HG02610 (cell line): ENCODE measurements around the gene TGM2.

Experiments used
- ATAC-seq: cut with Tn5 transposase; IDR thresholded peaks from one replicate; pipeline ENCODE4 v1.9.1; 2021; ENCODE audit warnings: mild to moderate bottlenecking, moderate library complexity; ENCODE audit not compliant: unreplicated experiment

Gene TGM2

DNA sequence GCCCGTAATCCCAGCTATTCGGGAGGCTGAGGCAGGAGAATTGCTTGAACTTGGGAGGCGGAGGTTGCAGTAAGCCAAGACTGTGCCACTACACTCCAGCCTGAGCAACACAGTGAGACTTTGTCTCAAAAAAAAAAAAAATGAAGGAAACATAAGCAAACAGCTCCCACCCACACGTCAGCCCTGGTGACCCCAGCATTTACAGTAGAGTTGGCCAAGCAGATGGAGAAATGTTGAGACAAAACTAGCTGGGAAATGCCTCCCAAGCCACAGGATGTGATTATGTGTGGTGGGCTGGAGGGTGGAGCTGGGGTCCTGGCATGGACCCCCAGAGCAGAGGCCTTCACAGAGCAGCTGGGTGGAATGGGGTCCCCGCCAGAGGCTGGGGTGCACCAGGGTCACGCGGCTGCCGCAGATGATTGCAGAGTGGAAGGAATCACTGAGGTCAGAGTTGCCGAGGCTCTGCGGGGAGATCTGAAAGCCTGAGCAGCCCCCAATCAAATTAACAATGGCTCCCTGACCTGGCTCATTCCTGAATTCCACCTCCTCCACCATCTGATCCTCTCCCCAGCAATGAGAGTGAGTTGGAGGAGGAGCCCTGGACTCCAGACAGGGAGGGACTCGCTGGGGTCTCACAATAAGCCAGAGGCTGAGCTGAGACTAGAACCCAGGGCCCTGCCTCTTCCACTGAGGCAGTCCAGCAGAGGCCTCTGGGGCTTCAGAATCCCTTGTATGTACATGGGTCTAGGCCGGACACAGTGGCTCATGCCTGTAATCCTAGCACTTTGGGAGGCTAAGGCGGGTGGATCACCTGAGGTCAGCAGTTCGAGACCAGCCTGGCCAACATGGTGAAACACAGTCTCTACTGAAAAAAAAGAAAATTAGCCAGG lies 34.7 kb upstream of the TGM2 start:
- no peak for ATAC-seq

GRCh38 chr20:38198238-38198861 lies 33.3 kb upstream of the TGM2 start:
- ATAC-seq: no peak

GRCh38 chr20:38197619-38198018 lies 32.5 kb upstream of the TGM2 start:
- no peak for ATAC-seq

DNA sequence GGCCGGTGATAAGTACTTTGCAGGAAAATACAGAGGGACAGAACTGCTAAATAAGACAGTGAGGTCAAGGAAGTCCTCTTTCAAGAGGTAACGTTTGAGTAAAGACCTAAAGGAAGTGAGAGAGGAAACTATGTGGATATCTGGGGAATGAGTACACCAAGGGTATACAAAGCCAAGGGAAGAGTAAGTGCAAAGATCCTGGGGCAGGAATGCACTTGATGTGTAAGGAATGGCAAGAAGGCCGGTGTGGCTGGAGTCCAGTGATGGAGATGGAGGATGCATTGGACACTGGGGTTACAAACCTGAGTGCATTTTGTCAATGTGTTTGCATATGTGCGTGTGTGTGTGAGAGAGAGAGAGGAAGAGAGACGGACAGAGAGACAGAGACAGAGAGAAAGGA lies 32.1 kb upstream of the TGM2 start:
- no peak for ATAC-seq

DNA sequence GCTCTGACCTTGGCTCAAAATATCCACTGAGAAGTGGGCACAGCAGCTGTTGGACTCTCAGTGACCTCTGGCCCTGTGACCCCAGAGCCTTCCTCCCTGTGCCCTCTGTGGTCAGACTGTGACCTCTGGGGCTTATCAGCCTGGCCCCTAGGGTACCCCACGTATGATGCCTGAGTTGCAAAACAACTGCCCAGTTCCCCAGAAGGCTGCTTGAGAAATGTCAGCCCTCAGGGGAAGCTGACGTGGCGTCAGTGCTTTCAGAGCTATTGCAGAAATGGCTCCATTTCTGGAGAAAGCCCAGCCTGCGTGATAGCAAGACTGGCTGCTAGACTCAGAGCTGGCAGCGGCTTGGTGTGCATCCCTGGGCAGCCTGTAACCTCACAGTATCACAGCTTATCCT lies 31.5 kb upstream of the TGM2 start:
- no peak for ATAC-seq

DNA sequence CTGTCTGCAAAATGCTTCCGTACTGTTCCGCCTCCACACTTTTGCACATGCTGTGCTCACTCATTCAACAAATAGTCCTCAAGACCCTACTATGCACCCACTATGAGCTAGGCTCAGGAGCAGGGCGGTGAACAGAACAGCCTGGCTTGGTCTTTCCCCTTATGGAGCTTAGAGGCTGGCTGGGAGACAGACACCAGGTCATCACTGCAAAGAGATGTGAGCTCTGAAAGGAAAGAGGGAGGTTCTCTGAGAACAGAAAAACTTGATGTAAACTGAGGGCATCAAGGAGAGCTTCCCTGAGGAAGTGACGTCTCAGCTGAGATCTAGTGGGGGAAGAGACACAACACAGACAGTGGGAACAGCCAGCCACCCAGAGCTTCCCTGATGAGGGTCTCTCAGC lies 31.0 kb upstream of the TGM2 start:
- ATAC-seq: no peak

- ATAC-seq: no peak
Measured at GRCh38 chr20:38195521-38195920, 30.5 kb upstream of the TGM2 start.

DNA sequence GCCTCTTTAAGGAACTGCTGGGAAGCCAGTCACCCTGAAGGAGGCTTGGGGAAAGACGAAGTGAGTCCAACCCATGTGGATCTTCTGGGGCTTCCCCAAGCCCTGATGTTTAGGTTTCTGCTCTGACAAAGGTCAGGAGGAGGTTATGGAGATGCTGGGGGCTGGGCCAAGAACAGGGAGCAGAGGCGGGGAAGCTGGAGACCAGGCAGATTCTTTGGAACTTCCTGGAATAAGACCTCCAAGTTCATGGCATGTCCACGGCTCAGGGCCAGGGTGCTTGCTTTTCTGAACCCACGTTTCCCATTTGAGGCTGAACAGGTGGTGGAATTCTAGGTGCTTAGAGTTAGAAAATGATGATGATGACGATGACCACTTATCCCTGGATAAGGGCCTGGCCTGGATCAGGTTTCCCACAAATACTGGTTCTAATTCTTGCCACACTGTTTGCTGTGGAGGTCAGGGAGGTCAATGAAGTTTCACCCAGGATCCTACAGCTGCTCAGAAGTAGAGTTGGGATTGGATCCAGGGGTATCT lies 30.0 kb upstream of the TGM2 start:
- ATAC-seq: no peak

DNA sequence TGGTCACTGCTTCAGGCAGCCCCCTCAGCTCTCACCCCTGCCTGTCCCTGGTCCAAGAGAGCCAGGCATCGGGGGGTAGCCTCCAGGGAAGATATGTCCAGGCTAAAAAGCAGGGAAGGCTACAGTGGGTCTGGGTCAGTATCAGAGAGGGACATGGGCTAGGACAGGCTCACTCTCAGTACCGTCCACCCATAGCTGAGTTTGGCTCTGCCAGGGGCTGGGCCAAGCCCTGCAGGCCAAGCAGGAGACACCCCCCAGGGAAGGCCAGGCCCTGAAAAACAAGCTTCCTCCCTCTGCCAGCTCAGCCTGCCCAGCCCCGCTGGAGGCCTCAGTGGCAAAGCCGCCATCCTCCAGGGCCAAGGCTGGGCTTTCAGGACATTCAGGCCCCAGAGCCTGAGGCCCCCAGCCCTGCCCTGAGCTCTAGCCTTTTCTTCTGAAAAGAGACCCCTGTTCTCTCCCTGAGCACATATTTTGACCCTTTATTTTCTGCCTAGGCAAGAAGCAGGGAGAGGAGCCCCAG lies 28.6 kb upstream of the TGM2 start:
- ATAC-seq: no peak

DNA sequence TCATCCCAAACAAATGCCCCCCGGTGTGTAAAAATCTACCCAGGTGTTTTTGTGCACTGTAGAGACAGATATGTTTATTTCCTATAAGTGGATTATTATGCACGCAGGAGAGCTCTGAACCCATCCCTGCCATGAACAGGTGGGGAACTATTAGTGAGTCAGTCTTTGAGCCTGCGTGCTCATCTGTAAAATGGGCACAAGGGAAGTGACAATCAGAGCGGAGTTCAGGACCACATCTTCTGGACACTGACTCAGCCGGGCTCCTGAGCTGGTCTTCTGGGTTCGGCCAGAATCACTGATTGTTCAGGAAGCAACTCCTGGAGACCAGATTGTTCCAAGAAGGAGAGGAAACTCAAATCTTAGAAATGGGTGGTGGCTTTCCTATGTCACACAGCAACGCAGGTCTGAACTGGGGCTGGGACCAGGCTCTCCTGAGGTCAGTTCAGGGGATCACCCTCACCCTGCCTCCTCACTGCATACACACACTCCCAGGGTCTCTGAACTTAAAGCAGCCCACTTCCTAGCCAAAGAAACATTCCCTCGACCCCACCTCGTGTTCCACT lies 27.3 kb upstream of the TGM2 start:
- no peak for ATAC-seq

- ATAC-seq: no peak
Measured at GRCh38 chr20:38191654-38192053, 26.6 kb upstream of the TGM2 start.

DNA sequence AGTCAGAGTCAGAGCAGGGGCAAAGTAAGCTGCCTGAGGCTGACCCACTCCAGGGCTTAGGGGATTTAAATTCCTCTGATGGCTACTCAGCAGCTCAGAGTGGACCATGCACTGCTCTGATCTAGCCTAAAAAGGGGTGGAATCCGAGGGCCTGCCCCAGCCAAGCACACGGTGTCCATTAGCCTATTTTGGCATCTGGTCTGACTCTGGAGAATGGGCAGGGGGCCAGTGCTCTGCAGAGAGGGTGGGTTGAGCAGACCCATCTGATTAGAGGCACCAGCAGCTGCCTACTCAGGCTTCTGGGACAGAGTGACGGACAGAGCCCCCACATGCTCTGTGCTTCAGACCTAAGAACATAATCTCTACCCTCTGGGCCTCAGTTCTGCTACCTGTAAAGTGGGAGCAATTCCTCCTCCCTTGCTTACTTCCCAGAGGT lies 25.9 kb upstream of the TGM2 start:
- ATAC-seq: no peak

DNA sequence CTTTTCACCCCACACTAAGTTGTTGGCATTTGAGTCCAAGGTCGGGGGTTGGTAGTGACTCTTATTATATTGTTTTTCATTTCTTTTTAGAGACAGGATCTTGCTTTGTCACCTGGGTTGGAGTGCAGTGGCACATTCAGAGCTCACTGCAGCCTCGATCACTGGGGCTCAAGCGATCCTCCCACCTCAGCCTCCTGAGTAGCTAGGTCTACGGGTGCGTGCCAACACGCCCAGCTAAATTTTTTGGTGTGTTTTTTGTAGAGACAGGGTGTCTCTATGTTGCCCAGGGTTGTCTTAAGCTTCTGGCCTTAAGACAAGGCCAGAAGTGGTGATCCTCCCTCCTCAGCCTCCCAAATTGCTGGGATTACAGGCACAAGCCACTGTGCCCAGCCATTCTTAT lies 25.1 kb upstream of the TGM2 start:
- ATAC-seq: no peak

GRCh38 chr20:38187517-38187916 lies 22.4 kb upstream of the TGM2 start:
- ATAC-seq: no peak

GRCh38 chr20:38186788-38187221 lies 21.7 kb upstream of the TGM2 start:
- ATAC-seq: no peak

DNA sequence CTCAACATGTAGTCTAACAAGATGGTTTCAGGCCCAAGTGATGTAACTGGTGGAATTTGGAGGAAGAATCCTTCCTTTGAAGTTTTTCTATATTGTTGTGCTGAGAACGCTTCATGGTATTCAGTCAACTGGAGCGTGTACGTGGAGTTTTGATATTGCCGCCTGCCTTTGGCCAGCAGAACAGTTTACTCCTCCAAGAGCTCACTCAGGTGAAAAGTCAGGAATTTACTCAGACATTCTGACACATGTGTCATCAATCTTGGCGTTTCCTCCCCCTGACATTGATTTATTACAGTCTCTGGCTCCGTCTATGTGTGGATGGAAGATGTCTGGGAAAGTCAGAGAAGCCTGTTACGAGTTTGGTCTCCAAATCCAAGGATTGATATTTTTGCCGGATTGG lies 19.0 kb upstream of the TGM2 start:
- ATAC-seq: no peak

DNA sequence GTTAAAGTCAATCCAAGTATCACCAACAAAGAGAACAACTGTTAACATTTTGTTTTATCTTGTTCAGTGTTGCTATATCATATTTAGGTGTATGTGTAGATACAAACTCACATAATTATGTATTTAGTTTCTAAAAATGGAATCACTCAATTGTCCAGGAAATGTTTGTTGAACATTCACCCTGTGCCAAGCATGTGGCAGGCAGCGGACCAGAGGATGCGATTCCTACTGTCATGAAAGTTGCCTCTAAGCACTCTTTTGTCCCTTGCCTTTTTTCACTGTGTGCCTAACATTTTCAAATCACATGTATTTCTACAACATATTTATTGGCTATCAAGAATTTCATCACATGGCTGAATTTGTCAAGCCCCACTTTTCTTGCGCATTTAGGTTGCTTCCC lies 16.9 kb upstream of the TGM2 start:
- ATAC-seq: no peak

- peak; percentile 89 for ATAC-seq
Measured at GRCh38 chr20:38181207-38181801, 16.2 kb upstream of the TGM2 start.

DNA sequence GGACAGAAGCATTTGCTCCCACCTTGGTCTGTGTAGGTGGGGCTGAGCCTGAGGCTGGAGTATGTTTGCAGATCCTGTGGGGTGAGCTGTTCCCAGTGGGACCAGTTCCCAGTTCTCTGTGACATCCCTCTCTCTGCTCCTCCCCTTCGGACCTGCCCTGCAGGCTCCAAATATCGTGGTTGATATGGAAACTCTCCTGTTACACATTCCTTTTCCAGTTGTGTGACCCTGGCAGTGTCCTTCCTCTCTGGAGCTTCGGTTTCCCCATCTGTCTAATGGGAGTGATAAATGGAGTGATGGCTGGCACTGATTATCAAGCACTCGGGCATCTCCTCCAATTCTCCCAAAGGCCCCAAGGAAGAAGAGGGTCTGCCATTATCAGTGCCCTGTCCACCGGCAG lies 15.7 kb upstream of the TGM2 start:
- ATAC-seq: no peak

- no peak for ATAC-seq
Measured at GRCh38 chr20:38179846-38180245, 14.8 kb upstream of the TGM2 start.

GRCh38 chr20:38178581-38178980 lies 13.5 kb upstream of the TGM2 start:
- ATAC-seq: no peak
